Stimulated activated memory B cell treated with anti-CD40 and anti-IgM and Interleukin-4, amounts not matched to agents 10 μg/mL and 1 μg/mL and 100 μg/mL, for 72 hours (primary cell): Measurements from ENCODE around the gene RAI1.

Experiments
- ATAC-seq: fragments of 150-1000 bp; cut with Tn5 transposase; 2 replicates; pipeline ENCODE4 v1.10.0; 2021
- H3K27ac Mint-ChIP-seq: one replicate; pipeline ENCODE4 v1.8.0; 2022; ENCODE audit warnings: mild to moderate bottlenecking, mixed read lengths
- H3K27me3 Mint-ChIP-seq: one replicate; pipeline ENCODE4 v1.8.0; 2022; ENCODE audit warnings: mixed read lengths
- H3K36me3 Mint-ChIP-seq: one replicate; pipeline ENCODE4 v1.8.0; 2022; ENCODE audit warnings: mixed read lengths
- H3K4me1 Mint-ChIP-seq: one replicate; pipeline ENCODE4 v1.8.0; 2022; ENCODE audit warnings: mixed read lengths
- H3K4me3 Mint-ChIP-seq: one replicate; pipeline ENCODE4 v1.8.0; 2022; ENCODE audit warnings: mild to moderate bottlenecking, moderate library complexity, mixed read lengths
- H3K9me3 Mint-ChIP-seq: one replicate; pipeline ENCODE4 v1.8.0; 2022; ENCODE audit warnings: mixed read lengths

RAI1 gene

GRCh38 chr17:17711641-17712162, 30.4 kb downstream of the RAI1 start:
- ATAC-seq = no peak
- H3K9me3 Mint-ChIP-seq = no peaks in the 10 kb centered on the region
- H3K36me3 Mint-ChIP-seq = peaks cover 15% of the 10 kb centered on the region
- no peaks in the 10 kb centered on the region for H3K27me3 Mint-ChIP-seq
- H3K27ac Mint-ChIP-seq = peak overlapping the region; percentile 16
- H3K4me1 Mint-ChIP-seq = peaks cover 39% of the 10 kb centered on the region
- no peak overlapping the region for H3K4me3 Mint-ChIP-seq

GRCh38 chr17:17712268-17712924, 31.1 kb downstream of the RAI1 start:
- peak; percentile 87 for ATAC-seq

GRCh38 chr17:17713839-17714238, 32.6 kb downstream of the RAI1 start:
- no peak overlapping the region for H3K4me3 Mint-ChIP-seq
- ATAC-seq = no peak

More at GRCh38 chr17:17712268-17712924, 31.1 kb downstream of the RAI1 start:
- Mint-ChIP-seq H3K9me3 (no peaks in the 10 kb centered on the region), H3K4me1 (peaks cover 40% of the 10 kb centered on the region), H3K4me3 (peak overlapping the region; percentile 26), H3K36me3 (peaks cover 17% of the 10 kb centered on the region), H3K27ac (peak overlapping the region; percentile 16), H3K27me3 (no peaks in the 10 kb centered on the region)

GRCh38 chr17:17714261-17714866, 33.1 kb downstream of the RAI1 start:
- no peak for ATAC-seq
- no peaks in the 10 kb centered on the region for H3K9me3 Mint-ChIP-seq
- H3K4me3 Mint-ChIP-seq = no peak overlapping the region
- no peaks in the 10 kb centered on the region for H3K27me3 Mint-ChIP-seq
- H3K36me3 Mint-ChIP-seq = peaks cover 19% of the 10 kb centered on the region
- peaks cover 32% of the 10 kb centered on the region for H3K4me1 Mint-ChIP-seq
- H3K27ac Mint-ChIP-seq = peak overlapping the region; percentile 45

More at GRCh38 chr17:17713839-17714238, 32.6 kb downstream of the RAI1 start:
- peaks cover 32% of the 10 kb centered on the region for H3K4me1 Mint-ChIP-seq
- H3K36me3 Mint-ChIP-seq = peaks cover 20% of the 10 kb centered on the region
- no peaks in the 10 kb centered on the region for H3K9me3 Mint-ChIP-seq
- peak overlapping the region; percentile 45 for H3K27ac Mint-ChIP-seq
- no peaks in the 10 kb centered on the region for H3K27me3 Mint-ChIP-seq

- H3K36me3 Mint-ChIP-seq = peaks cover 20% of the 10 kb centered on the region
- H3K9me3 Mint-ChIP-seq = no peaks in the 10 kb centered on the region
- ATAC-seq = no peak
- peaks cover 32% of the 10 kb centered on the region for H3K4me1 Mint-ChIP-seq
- no peak overlapping the region for H3K27ac Mint-ChIP-seq
- no peak overlapping the region for H3K4me3 Mint-ChIP-seq
- H3K27me3 Mint-ChIP-seq = no peaks in the 10 kb centered on the region
These were observed 33.6 kb downstream of the RAI1 start for GRCh38 chr17:17714879-17715278.

GRCh38 chr17:17716837-17717523, 35.7 kb downstream of the RAI1 start:
- no peak for ATAC-seq
- Mint-ChIP-seq H3K9me3 (no peaks in the 10 kb centered on the region), H3K27ac (no peak overlapping the region), H3K4me1 (peaks cover 34% of the 10 kb centered on the region), H3K4me3 (no peak overlapping the region), H3K27me3 (peaks cover 12% of the 10 kb centered on the region), H3K36me3 (peaks cover 20% of the 10 kb centered on the region)

- no peak overlapping the region for H3K4me3 Mint-ChIP-seq
- H3K4me1 Mint-ChIP-seq = peaks cover 36% of the 10 kb centered on the region
- peaks cover 20% of the 10 kb centered on the region for H3K36me3 Mint-ChIP-seq
- H3K9me3 Mint-ChIP-seq = no peaks in the 10 kb centered on the region
- H3K27me3 Mint-ChIP-seq = peaks cover 24% of the 10 kb centered on the region
- ATAC-seq = no peak
- no peak overlapping the region for H3K27ac Mint-ChIP-seq
These were observed 37.0 kb downstream of the RAI1 start for GRCh38 chr17:17718251-17718650.

GRCh38 chr17:17719199-17719940, 38.1 kb downstream of the RAI1 start:
- Mint-ChIP-seq H3K4me1 (peaks cover 40% of the 10 kb centered on the region), H3K27ac (no peak overlapping the region), H3K4me3 (no peak overlapping the region), H3K27me3 (peaks cover 36% of the 10 kb centered on the region), H3K9me3 (no peaks in the 10 kb centered on the region), H3K36me3 (peaks cover 20% of the 10 kb centered on the region)
- ATAC-seq = no peak

- Mint-ChIP-seq H3K9me3 (no peaks in the 10 kb centered on the region), H3K36me3 (peaks cover 20% of the 10 kb centered on the region), H3K4me1 (peaks cover 44% of the 10 kb centered on the region), H3K27ac (no peak overlapping the region), H3K27me3 (peaks cover 38% of the 10 kb centered on the region), H3K4me3 (no peak overlapping the region)
- no peak for ATAC-seq
These were observed 38.8 kb downstream of the RAI1 start for GRCh38 chr17:17719966-17720543.

- Mint-ChIP-seq H3K27me3 (peaks cover 38% of the 10 kb centered on the region), H3K36me3 (peaks cover 18% of the 10 kb centered on the region), H3K9me3 (no peaks in the 10 kb centered on the region), H3K4me3 (no peak overlapping the region), H3K4me1 (peaks cover 53% of the 10 kb centered on the region), H3K27ac (no peak overlapping the region)
- no peak for ATAC-seq
These were observed 39.9 kb downstream of the RAI1 start for GRCh38 chr17:17721140-17721668.

GRCh38 chr17:17722081-17722905, 41.0 kb downstream of the RAI1 start:
- ATAC-seq = no peak
- peaks cover 12% of the 10 kb centered on the region for H3K36me3 Mint-ChIP-seq
- peaks cover 38% of the 10 kb centered on the region for H3K27me3 Mint-ChIP-seq
- no peak overlapping the region for H3K27ac Mint-ChIP-seq
- no peaks in the 10 kb centered on the region for H3K9me3 Mint-ChIP-seq
- H3K4me1 Mint-ChIP-seq = peaks cover 48% of the 10 kb centered on the region
- H3K4me3 Mint-ChIP-seq = peak overlapping the region; percentile 7

- peaks cover 7% of the 10 kb centered on the region for H3K36me3 Mint-ChIP-seq
- H3K4me3 Mint-ChIP-seq = peak overlapping the region; percentile 7
- H3K27ac Mint-ChIP-seq = no peak overlapping the region
- ATAC-seq = no peak
- no peaks in the 10 kb centered on the region for H3K9me3 Mint-ChIP-seq
- peaks cover 48% of the 10 kb centered on the region for H3K4me1 Mint-ChIP-seq
- peaks cover 38% of the 10 kb centered on the region for H3K27me3 Mint-ChIP-seq
These were observed 41.7 kb downstream of the RAI1 start for GRCh38 chr17:17722906-17723353.

GRCh38 chr17:17723354-17724261, 42.4 kb downstream of the RAI1 start:
- Mint-ChIP-seq H3K36me3 (peaks cover 6% of the 10 kb centered on the region), H3K27me3 (peaks cover 38% of the 10 kb centered on the region), H3K4me1 (peaks cover 48% of the 10 kb centered on the region), H3K4me3 (peak overlapping the region; percentile 88), H3K27ac (peak overlapping the region; percentile 34), H3K9me3 (no peaks in the 10 kb centered on the region)
- ATAC-seq = no peak
